A549 (cell line): ENCODE data around the gene ELP5. TPM values are rescaled to one million over a fixed set of nuclear protein-coding genes. Genes with fewer than 3 reads are reported as not detected.

Experiments
- ATAC-seq, 2 experiments: fragments of 200-7000 bp in 1 of 2; fragments of >200 bp in 1 of 2; cut with Nextera tagmentation in 1 of 2; cut with Tn5 transposase in 1 of 2; 3 replicates each; pipeline versions ENCODE4 v1.8.0 to v1.9.1; 2018 to 2020; ENCODE audit warnings: mild to moderate bottlenecking in 1 of 2, moderate library complexity in 1 of 2
- CTCF ChIA-PET: fragments of 300-600 bp; sonication (Branson Sonifier 250); formaldehyde crosslinking; extraction: SDS; loops from one replicate; lab custom pipeline; 2021; ENCODE audit warnings: antibody characterized with exemption, inconsistent platforms; lab: Yijun Ruan, JAX
- POLR2A ChIA-PET: fragments of 350-600 bp; formaldehyde crosslinking; extraction: SDS; loops from one replicate; lab custom pipeline; 2021; ENCODE audit warnings: antibody characterized with exemption, inconsistent platforms; lab: Yijun Ruan, JAX
- DNase-seq, 2 experiments: peaks; one replicate each; pipeline versions ENCODE4 v3.0.0 to v3.0.0-alpha.2; 2011 to 2016; ENCODE audit warnings: low read depth in 1 of 2, low spot score in 1 of 2
- FAIRE-seq: peaks from 2 replicates; lab custom pipeline; 2011; peaks lifted over from hg19 to GRCh38; lab: Jason Lieb, UNC
- H3K27ac ChIP-seq, 2 experiments: fragments of >200 bp; sonication (Bioruptor Twin); formaldehyde crosslinking; 3 replicates each; pipeline ENCODE4 v1.5.1; 2016 to 2017
- H3K4me1 ChIP-seq: fragments of >200 bp; sonication (Bioruptor Twin); formaldehyde crosslinking; 3 replicates; pipeline ENCODE4 v1.6.1; 2016
- H3K4me2 ChIP-seq: fragments of >200 bp; sonication (Bioruptor Twin); formaldehyde crosslinking; 3 replicates; pipeline ENCODE4 v1.6.1; 2016
- H3K4me3 ChIP-seq: fragments of >200 bp; sonication (Bioruptor Twin); formaldehyde crosslinking; 3 replicates; pipeline ENCODE4 v1.5.1; 2016
- H3K9me3 ChIP-seq: fragments of >200 bp; sonication (Bioruptor Twin); formaldehyde crosslinking; 3 replicates; pipeline ENCODE4 v1.6.1; 2016
- CHD2 ChIP-seq: fragments of 150-350 bp; IDR thresholded peaks from 2 replicates; pipeline ENCODE4 v1.6.1; 2014; ENCODE audit warnings: low read length; ENCODE audit not compliant: partially characterized antibody
- EHF ChIP-seq: fragments of 250-450 bp; sonication (Bioruptor Pico); IDR thresholded peaks from 2 replicates; pipeline ENCODE4 v1.5.0; 2020; ENCODE audit warnings: mild to moderate bottlenecking
- EHMT2 ChIP-seq: fragments of 200-600 bp; sonication (generic); IDR thresholded peaks from 2 replicates; pipeline ENCODE4 v1.6.1; 2016; ENCODE audit warnings: antibody characterized with exemption, low read depth, mild to moderate bottlenecking, moderate library complexity
- FOSB ChIP-seq: fragments of 250-450 bp; sonication (Bioruptor Pico); IDR thresholded peaks from 2 replicates; pipeline ENCODE4 v1.5.0; 2020; ENCODE audit warnings: mild to moderate bottlenecking, moderate library complexity
- FOSL2 ChIP-seq, 2 experiments: fragments of 450-650 bp in 1 of 2; fragments of >200 bp in 1 of 2; sonication (Bioruptor Twin) in 1 of 2; formaldehyde crosslinking; IDR thresholded peaks; 2 replicates each; pipeline versions ENCODE4 v1.5.0 to v1.6.1; 2016 to 2020; ENCODE audit warnings: mild to moderate bottlenecking in 1 of 2, moderate library complexity in 1 of 2
- HEYL ChIP-seq: fragments of 250-450 bp; sonication (Bioruptor Pico); IDR thresholded peaks from 2 replicates; pipeline ENCODE4 v1.8.0; 2021; ENCODE audit warnings: mild to moderate bottlenecking, moderate library complexity
- HOXA7 ChIP-seq: fragments of 250-450 bp; sonication (Bioruptor Pico); IDR thresholded peaks from 2 replicates; pipeline ENCODE4 v1.5.0; 2020; ENCODE audit warnings: mild to moderate bottlenecking, moderate library complexity
- HOXB5 ChIP-seq: fragments of 250-450 bp; sonication (Bioruptor Pico); IDR thresholded peaks from 2 replicates; pipeline ENCODE4 v1.5.0; 2020; ENCODE audit warnings: mild to moderate bottlenecking, moderate library complexity
- JUN ChIP-seq, 2 experiments: fragments of >200 bp; sonication (Bioruptor Twin); formaldehyde crosslinking; IDR thresholded peaks; 2 replicates in 1 of 2; 3 replicates in 1 of 2; pipeline ENCODE4 v1.6.1; 2016 to 2017
- MYC ChIP-seq: IDR thresholded peaks from 2 replicates; pipeline ENCODE4 v1.6.1; 2012; ENCODE audit warnings: mild to moderate bottlenecking, inconsistent platforms, low read length, improper control_type of control experiment, borderline replicate concordance
- POLR2A ChIP-seq: IDR thresholded peaks from 2 replicates; pipeline ENCODE4 v1.6.1; 2012; ENCODE audit warnings: mild to moderate bottlenecking, low read length
- POLR2AphosphoS2 ChIP-seq: conservative IDR thresholded peaks from 2 replicates; pipeline ENCODE4 v1.6.1; 2012; ENCODE audit warnings: low read length, improper control_type of control experiment, inconsistent platforms
- RAD21 ChIP-seq, 2 experiments: fragments of >200 bp in 1 of 2; sonication (Bioruptor Twin) in 1 of 2; formaldehyde crosslinking in 1 of 2; IDR thresholded peaks in 1 of 2; conservative IDR thresholded peaks in 1 of 2; 2 replicates in 1 of 2; 3 replicates in 1 of 2; pipeline ENCODE4 v1.6.1; 2012 to 2018; ENCODE audit warnings: inconsistent platforms in 1 of 2
- RARB ChIP-seq: fragments of 250-450 bp; sonication (Bioruptor Pico); IDR thresholded peaks from 2 replicates; pipeline ENCODE4 v1.8.0; 2021; ENCODE audit warnings: mild to moderate bottlenecking, moderate library complexity
- RCOR1 ChIP-seq: fragments of 150-350 bp; IDR thresholded peaks from 2 replicates; pipeline ENCODE4 v1.6.1; 2014; ENCODE audit warnings: antibody characterized with exemption, low read length, low read depth
- REST ChIP-seq: fragments of 200-600 bp; sonication (generic); IDR thresholded peaks from 2 replicates; pipeline ENCODE4 v1.6.1; 2016; ENCODE audit warnings: antibody characterized with exemption, mild to moderate bottlenecking, moderate library complexity
- RFX5 ChIP-seq: fragments of 450-650 bp; IDR thresholded peaks from 2 replicates; pipeline ENCODE4 v1.7.1; 2014; ENCODE audit warnings: antibody characterized with exemption, mild to moderate bottlenecking, moderate library complexity
- USF2 ChIP-seq: fragments of 450-650 bp; IDR thresholded peaks from 2 replicates; pipeline ENCODE4 v1.6.1; 2014; ENCODE audit warnings: antibody characterized with exemption
- ZSCAN20 ChIP-seq: fragments of 250-450 bp; sonication (Bioruptor Pico); IDR thresholded peaks from 2 replicates; pipeline ENCODE4 v1.8.0; 2022; ENCODE audit warnings: mild to moderate bottlenecking, moderate library complexity
- WGBS: methylation state at CpG from one replicate; pipeline ENCODE4 v1.1.6; 2017; ENCODE audit errors: missing lambda C conversion rate; 5-methylcytosine and 5-hydroxymethylcytosine counted together
- polyA plus RNA-seq, 4 experiments: library from polyadenylated mRNA; depleted of rRNA in 3 of 4; stranded (reverse); fragments of >200 nt; fragmentation: RNase III in 1 of 4; extraction: RNeasy Plus Mini Kit Qiagen cat#74134 plus additional on column Dnase treatment in 1 of 4; gene quantifications; 2 replicates in 3 of 4; 3 replicates in 1 of 4; pipeline ENCODE4 v1.2.3, GENCODE V29; 2011 to 2017
- TF ChIP-seq, protein P1 (sequence below): fragments of 250-450 bp; sonication (Bioruptor Pico); IDR thresholded peaks from 2 replicates; pipeline ENCODE4 v1.5.0; 2021; ENCODE audit warnings: mild to moderate bottlenecking, moderate library complexity, borderline replicate concordance

The ELP5 gene
- polyA plus RNA-seq, 2 of the 4 experiments (the other 2 are of a cell fraction) = 92.1 to 133 TPM

DNA sequence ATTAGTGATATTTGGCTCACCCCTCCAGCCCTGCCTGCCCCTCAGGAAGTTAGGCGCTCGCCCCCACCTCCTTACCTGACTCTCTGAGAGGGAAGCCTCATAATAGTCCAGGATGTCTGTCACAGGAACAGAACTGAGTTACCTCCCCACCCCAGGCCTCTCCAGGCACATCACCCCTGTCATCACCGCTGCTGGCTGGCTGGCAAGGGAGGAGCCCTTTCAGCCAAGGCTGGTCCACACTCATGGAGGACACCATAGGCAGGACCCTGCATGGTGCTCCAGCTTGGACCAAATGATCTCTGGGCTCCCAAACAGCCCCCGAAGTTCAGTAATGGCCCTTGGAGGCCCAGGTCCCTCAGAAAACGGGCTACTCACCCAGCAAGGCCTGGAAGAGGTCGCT lies 33.8 kb upstream of the ELP5 start:
- POLR2A ChIA-PET = interaction anchor here (0.5 to 1.6 kb wide), 3 partner anchors 16 to 457 kb away, joined by 3 to 10 read pairs (median 3); partner anchors contain the start of genes DVL2 and TMEM256
- Histone ChIP-seq H3K27ac (peak overlapping the region; percentile 73 to 98; a peak in 5 of 6 replicates), H3K4me2 (peak overlapping the region; percentile 96), H3K4me1 (peaks cover 56% of the 10 kb centered on the region), H3K9me3 (no peaks in the 10 kb centered on the region), H3K4me3 (no peak overlapping the region)
- no peak for ATAC-seq
- CTCF ChIA-PET = interaction anchor here (0.8 to 10.0 kb wide), 5 partner anchors 19 to 173 kb away, joined by 3 to 169 read pairs (median 16); partner anchors contain the start of genes DVL2, GABARAP and PHF23
- TF ChIP-seq POLR2AphosphoS2 (no peak), FOSB (no peak), HEYL (CRISPR knock-in tag) (no peak), POLR2A (no peak), ZSCAN20 (CRISPR knock-in tag) (no peak), USF2 (no peak), HOXA7 (CRISPR knock-in tag) (no peak), RCOR1 (no peak), HOXB5 (CRISPR knock-in tag) (no peak), MYC (no peak), CHD2 (no peak), RARB (no peak)
- TF ChIP-seq, protein P1, sequence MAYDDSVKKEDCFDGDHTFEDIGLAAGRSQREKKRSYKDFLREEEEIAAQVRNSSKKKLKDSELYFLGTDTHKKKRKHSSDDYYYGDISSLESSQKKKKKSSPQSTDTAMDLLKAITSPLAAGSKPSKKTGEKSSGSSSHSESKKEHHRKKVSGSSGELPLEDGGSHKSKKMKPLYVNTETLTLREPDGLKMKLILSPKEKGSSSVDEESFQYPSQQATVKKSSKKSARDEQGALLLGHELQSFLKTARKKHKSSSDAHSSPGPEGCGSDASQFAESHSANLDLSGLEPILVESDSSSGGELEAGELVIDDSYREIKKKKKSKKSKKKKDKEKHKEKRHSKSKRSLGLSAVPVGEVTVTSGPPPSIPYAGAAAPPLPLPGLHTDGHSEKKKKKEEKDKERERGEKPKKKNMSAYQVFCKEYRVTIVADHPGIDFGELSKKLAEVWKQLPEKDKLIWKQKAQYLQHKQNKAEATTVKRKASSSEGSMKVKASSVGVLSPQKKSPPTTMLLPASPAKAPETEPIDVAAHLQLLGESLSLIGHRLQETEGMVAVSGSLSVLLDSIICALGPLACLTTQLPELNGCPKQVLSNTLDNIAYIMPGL (CRISPR knock-in tag) = no peak
- DNase-seq = no peak
- FAIRE-seq = no peak
- 68% methylated on average over 5 of the region's 6 CpGs for WGBS

- ATAC-seq = no peak
- CTCF ChIA-PET = interaction anchor here (1.0 to 10.0 kb wide), 9 partner anchors 16 to 173 kb away, joined by 3 to 169 read pairs (median 6); partner anchors contain the start of genes DVL2, GABARAP, PHF23 and SLC2A4
- peak overlapping the region; percentile 88 to 98; a peak in 5 of 6 replicates for H3K27ac ChIP-seq
- DNase-seq = no peak
- 88% methylated on average over 6 of the region's 6 CpGs for WGBS
- H3K4me2 ChIP-seq = peak overlapping the region; percentile 86
- POLR2A ChIA-PET = interaction anchor here (0.8 to 2.7 kb wide), 3 partner anchors 18 to 45 kb away, joined by 4 to 63 read pairs (median 4); partner anchors contain the start of genes DVL2, GABARAP and PHF23
- H3K9me3 ChIP-seq = no peaks in the 10 kb centered on the region
- H3K4me3 ChIP-seq = no peak overlapping the region
- no peak for TF ChIP-seq JUN (IDR thresholded peaks at IDR 0.05)
- TF ChIP-seq RAD21 (conservative IDR thresholded peaks at IDR 0.05 in 1 of 2, IDR thresholded peaks at IDR 0.05 in 1 of 2) = no peak
- no peak for TF ChIP-seq REST
- no peak for TF ChIP-seq EHF (CRISPR knock-in tag)
- TF ChIP-seq EHMT2 = no peak
- TF ChIP-seq FOSL2 (IDR thresholded peaks at IDR 0.05) = no peak
- no peak for TF ChIP-seq FOSL2 (CRISPR knock-in tag; IDR thresholded peaks at IDR 0.05)
- TF ChIP-seq RFX5 = no peak
- FAIRE-seq = no peak
- peaks cover 53% of the 10 kb centered on the region for H3K4me1 ChIP-seq
Observed at GRCh38 chr17:7218758-7219157, 33.3 kb upstream of the ELP5 start.
